HEK293T (cell line): ENCODE results near the gene SPATS2L.

Experiments
- SP1 ChIP-seq: fragments of 450-650 bp; IDR thresholded peaks from 2 replicates; pipeline ENCODE4 v1.6.1; 2017
- ZNF384 ChIP-seq: fragments of 450-650 bp; IDR thresholded peaks from 2 replicates; pipeline ENCODE4 v1.6.1; 2016

GRCh38 chr2:200348897-200349563 lies 42.5 kb downstream of the SPATS2L start:
- TF ChIP-seq ZNF384 (no peak), SP1 (no peak)
